GF-D8 (cell line): ENCODE data around the gene ANAPC2.

Source experiments
- DNase-seq: peaks from one replicate; lab custom pipeline; 2025; lab: John Stamatoyannopoulos, UW

The ANAPC2 gene

GRCh38 chr9:137191691-137192447 is 3.5 kb upstream of the ANAPC2 start:
- no peak for DNase-seq

- no peak for DNase-seq
Measured at GRCh38 chr9:137191245-137191644, 2.9 kb upstream of the ANAPC2 start.

GRCh38 chr9:137190315-137190856 is 2.0 kb upstream of the ANAPC2 start:
- no peak for DNase-seq

GRCh38 chr9:137189297-137190295 is 1.2 kb upstream of the ANAPC2 start:
- no peak for DNase-seq

- DNase-seq: no peak
Measured at GRCh38 chr9:137188086-137188489, 272 bp downstream of the ANAPC2 start.

GRCh38 chr9:137187386-137187785 is 974 bp downstream of the ANAPC2 start:
- no peak for DNase-seq

GRCh38 chr9:137186385-137186784 is 2.0 kb downstream of the ANAPC2 start:
- no peak for DNase-seq

- no peak for DNase-seq
Measured at GRCh38 chr9:137185921-137186320, 2.4 kb downstream of the ANAPC2 start.

GRCh38 chr9:137184881-137185660 is 3.3 kb downstream of the ANAPC2 start:
- no peak for DNase-seq

- DNase-seq: no peak
Measured at GRCh38 chr9:137183980-137184595, 4.3 kb downstream of the ANAPC2 start.

- DNase-seq: no peak
Measured at GRCh38 chr9:137182836-137183235, 5.5 kb downstream of the ANAPC2 start.

GRCh38 chr9:137181680-137182079 is 6.7 kb downstream of the ANAPC2 start:
- DNase-seq: no peak

GRCh38 chr9:137180491-137180890 is 7.9 kb downstream of the ANAPC2 start:
- DNase-seq: no peak

- DNase-seq: no peak
Measured at GRCh38 chr9:137179761-137180160, 8.6 kb downstream of the ANAPC2 start.

GRCh38 chr9:137178939-137179630 is 9.3 kb downstream of the ANAPC2 start:
- DNase-seq: no peak

GRCh38 chr9:137178201-137178938 is 10.0 kb downstream of the ANAPC2 start:
- no peak for DNase-seq

GRCh38 chr9:137176302-137177182 is 11.8 kb downstream of the ANAPC2 start:
- no peak for DNase-seq

GRCh38 chr9:137175345-137175961 is 12.9 kb downstream of the ANAPC2 start:
- no peak for DNase-seq
